Measurements from ENCODE around the gene SPAG6.

GRCh38 chr10:22436893-22437619 lies 91.8 kb downstream of the SPAG6 start:
- TF ChIP-seq, protein P1, sequence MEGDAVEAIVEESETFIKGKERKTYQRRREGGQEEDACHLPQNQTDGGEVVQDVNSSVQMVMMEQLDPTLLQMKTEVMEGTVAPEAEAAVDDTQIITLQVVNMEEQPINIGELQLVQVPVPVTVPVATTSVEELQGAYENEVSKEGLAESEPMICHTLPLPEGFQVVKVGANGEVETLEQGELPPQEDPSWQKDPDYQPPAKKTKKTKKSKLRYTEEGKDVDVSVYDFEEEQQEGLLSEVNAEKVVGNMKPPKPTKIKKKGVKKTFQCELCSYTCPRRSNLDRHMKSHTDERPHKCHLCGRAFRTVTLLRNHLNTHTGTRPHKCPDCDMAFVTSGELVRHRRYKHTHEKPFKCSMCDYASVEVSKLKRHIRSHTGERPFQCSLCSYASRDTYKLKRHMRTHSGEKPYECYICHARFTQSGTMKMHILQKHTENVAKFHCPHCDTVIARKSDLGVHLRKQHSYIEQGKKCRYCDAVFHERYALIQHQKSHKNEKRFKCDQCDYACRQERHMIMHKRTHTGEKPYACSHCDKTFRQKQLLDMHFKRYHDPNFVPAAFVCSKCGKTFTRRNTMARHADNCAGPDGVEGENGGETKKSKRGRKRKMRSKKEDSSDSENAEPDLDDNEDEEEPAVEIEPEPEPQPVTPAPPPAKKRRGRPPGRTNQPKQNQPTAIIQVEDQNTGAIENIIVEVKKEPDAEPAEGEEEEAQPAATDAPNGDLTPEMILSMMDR (IDR thresholded peaks at IDR 0.05), result peak in 1 of 4 experiments; percentile 6
- TF ChIP-seq POLR2A (IDR thresholded peaks at IDR 0.05), result peak; percentile 75 to 88

Data from uterus (tissue), 2 donors.